Parathyroid adenoma (tissue), 2 donors: ENCODE data around the gene TLCD3A.

Experiments
- H2AFZ ChIP-seq: fragments of 300-600 bp; sonication (generic); one replicate; pipeline ENCODE4 v1.7.0; 2017; ENCODE audit warnings: antibody characterized with exemption, mild to moderate bottlenecking
- H3K27ac ChIP-seq: fragments of 300-600 bp; sonication (generic); one replicate; pipeline ENCODE4 v1.7.0; 2017
- H3K27me3 ChIP-seq: fragments of 300-600 bp; sonication (generic); one replicate; pipeline ENCODE4 v1.7.0; 2017; ENCODE audit warnings: low read length; ENCODE audit not compliant: control insufficient read depth, insufficient read depth
- H3K36me3 ChIP-seq: fragments of 300-600 bp; sonication (generic); one replicate; pipeline ENCODE4 v1.7.0; 2017; ENCODE audit warnings: low read length; ENCODE audit not compliant: control insufficient read depth, insufficient read depth
- H3K4me1 ChIP-seq: fragments of 300-600 bp; sonication (generic); one replicate; pipeline ENCODE4 v1.7.0; 2017; ENCODE audit warnings: control low read depth
- H3K4me2 ChIP-seq: fragments of 300-600 bp; sonication (generic); one replicate; pipeline ENCODE4 v1.7.0; 2017; ENCODE audit warnings: low read length
- H3K4me3 ChIP-seq: fragments of 300-600 bp; sonication (generic); one replicate; pipeline ENCODE4 v1.7.0; 2017; ENCODE audit warnings: low read depth, low read length
- H3K79me2 ChIP-seq: fragments of 300-600 bp; sonication (generic); one replicate; pipeline ENCODE4 v1.7.0; 2017; ENCODE audit warnings: control low read depth
- H3K9ac ChIP-seq: fragments of 300-600 bp; sonication (generic); one replicate; pipeline ENCODE4 v1.7.0; 2017; ENCODE audit warnings: mild to moderate bottlenecking
- H3K9me3 ChIP-seq: fragments of 300-600 bp; sonication (generic); one replicate; pipeline ENCODE4 v1.7.0; 2017; ENCODE audit warnings: low read length; ENCODE audit not compliant: control insufficient read depth
- TF ChIP-seq, protein P1 (sequence below): fragments of 300-600 bp; sonication (generic); IDR thresholded peaks from one replicate; pipeline ENCODE4 v1.7.0; 2017; ENCODE audit warnings: antibody characterized with exemption, mild to moderate bottlenecking
- donor health status: primary hyperparathyroidism.

The TLCD3A gene

DNA sequence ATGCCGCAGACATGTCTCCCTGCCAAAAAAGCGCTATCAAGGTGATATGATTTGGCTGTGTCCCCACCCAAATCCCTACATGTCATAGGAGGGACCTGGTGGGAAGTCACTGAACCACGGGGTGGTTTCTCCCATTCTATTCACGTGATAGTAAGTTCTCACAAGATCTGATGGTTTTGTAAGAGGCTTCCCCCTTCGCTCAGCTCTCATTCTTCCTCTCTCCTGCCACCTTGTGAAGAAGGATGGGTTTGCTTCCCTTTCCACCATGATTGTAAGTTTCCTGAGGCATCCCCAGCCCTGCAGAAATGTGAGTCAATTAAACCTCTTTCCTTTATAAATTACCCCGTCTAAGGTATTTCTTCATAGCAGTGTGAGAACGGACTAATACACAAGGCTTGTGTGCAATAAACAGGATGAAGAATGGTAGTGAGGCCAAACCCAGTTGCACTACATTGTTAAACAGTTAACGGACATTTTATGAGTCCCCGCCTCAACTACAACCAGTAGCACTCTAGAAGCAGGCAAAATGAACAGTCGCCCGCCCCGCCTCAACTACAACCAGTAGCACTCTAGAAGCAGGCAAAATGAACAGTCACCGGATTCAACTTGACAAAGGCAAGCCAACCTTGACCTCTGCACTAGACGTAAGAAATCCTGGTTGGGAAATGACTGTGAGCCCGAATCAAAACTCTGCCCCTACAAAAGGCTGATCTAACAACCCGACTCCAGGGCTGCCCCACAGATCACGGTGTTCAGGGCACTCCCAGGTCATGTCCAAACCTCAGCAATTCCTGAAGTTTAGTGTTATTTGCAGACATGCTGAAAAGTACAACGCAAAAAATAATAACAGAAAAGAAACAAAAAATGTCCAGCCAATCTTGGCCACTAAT is 44.1 kb upstream of the TLCD3A start:
- no peak overlapping the region for H3K4me2 ChIP-seq
- H3K4me1 ChIP-seq, result peaks cover 9% of the 10 kb centered on the region
- no peaks in the 10 kb centered on the region for H3K36me3 ChIP-seq
- H3K79me2 ChIP-seq, result peaks cover 4% of the 10 kb centered on the region
- TF ChIP-seq, protein P1, sequence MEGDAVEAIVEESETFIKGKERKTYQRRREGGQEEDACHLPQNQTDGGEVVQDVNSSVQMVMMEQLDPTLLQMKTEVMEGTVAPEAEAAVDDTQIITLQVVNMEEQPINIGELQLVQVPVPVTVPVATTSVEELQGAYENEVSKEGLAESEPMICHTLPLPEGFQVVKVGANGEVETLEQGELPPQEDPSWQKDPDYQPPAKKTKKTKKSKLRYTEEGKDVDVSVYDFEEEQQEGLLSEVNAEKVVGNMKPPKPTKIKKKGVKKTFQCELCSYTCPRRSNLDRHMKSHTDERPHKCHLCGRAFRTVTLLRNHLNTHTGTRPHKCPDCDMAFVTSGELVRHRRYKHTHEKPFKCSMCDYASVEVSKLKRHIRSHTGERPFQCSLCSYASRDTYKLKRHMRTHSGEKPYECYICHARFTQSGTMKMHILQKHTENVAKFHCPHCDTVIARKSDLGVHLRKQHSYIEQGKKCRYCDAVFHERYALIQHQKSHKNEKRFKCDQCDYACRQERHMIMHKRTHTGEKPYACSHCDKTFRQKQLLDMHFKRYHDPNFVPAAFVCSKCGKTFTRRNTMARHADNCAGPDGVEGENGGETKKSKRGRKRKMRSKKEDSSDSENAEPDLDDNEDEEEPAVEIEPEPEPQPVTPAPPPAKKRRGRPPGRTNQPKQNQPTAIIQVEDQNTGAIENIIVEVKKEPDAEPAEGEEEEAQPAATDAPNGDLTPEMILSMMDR, result no peak
- no peak overlapping the region for H3K4me3 ChIP-seq
- no peaks in the 10 kb centered on the region for H3K27me3 ChIP-seq
- H3K9ac ChIP-seq, result no peak overlapping the region
- no peaks in the 10 kb centered on the region for H3K9me3 ChIP-seq
- no peak overlapping the region for H2AFZ ChIP-seq
- H3K27ac ChIP-seq, result no peak overlapping the region

DNA sequence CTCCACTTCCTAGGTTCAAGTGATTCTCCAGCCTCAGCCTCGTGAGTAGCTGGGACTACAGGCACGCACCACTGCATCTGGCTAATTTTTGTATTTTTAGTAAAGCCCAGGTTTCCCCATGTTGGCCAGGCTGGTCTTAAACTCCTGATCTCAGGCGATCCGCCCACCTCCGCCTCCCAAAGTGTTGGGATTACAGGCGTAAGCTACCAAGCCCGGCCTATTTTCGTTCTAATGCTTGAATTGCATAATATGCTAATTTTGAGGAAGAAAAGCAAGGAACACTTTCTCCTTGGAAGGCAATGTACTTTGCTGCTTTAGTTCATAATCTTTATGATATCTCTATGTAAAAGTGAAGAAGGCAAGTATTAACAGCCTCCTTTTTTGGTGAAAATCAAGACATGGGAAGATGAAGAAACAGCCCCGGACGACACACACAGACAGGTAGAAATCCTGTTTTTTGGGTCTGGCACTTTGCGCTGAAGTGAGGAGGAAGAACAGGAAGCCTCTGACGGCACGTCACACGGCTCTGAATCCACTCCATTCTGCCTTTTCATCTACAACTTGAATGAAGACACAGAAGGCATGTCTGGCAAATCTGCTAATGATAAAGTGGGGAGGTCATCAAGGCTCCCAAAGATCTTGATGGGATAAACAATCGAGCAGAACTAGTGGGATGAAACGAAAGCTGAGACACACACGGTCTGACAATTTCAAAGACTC is 42.7 kb upstream of the TLCD3A start:
- H3K27ac ChIP-seq, result peak overlapping the region; percentile 32

DNA sequence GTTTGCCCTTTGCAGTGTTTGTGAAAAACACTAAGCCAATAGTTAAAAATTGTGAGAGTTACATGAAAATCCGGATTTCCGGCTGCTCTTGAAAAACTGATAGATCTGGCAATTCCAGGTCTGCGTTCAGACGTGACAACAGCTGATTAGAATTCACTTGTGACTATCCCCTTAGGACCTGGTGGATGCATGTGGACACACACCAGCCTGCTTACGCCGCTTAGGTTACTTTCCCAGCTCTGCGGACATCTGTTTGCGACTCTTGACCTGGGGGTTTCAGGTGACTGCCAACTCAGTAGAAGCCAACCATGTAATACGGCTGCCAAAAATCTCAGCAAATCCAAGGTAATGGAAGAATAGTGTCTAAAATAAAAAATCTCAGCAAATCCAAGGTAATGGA is 42.0 kb upstream of the TLCD3A start:
- Histone ChIP-seq H3K9ac (no peak overlapping the region), H3K4me2 (peak overlapping the region; percentile 20), H3K79me2 (no peaks in the 10 kb centered on the region), H2AFZ (no peak overlapping the region), H3K36me3 (no peaks in the 10 kb centered on the region), H3K4me3 (peak overlapping the region; percentile 4), H3K27ac (peak overlapping the region; percentile 32), H3K4me1 (peaks cover 9% of the 10 kb centered on the region), H3K27me3 (no peaks in the 10 kb centered on the region), H3K9me3 (no peaks in the 10 kb centered on the region)
- TF ChIP-seq, protein P1, result no peak

More for the DNA sequence above, 42.7 kb upstream of the TLCD3A start:
- H3K79me2 ChIP-seq, result peaks cover under 1% of the 10 kb centered on the region
- H3K9me3 ChIP-seq, result no peaks in the 10 kb centered on the region
- H3K9ac ChIP-seq, result no peak overlapping the region
- peak overlapping the region; percentile 4 for H3K4me3 ChIP-seq
- H3K4me2 ChIP-seq, result peak overlapping the region; percentile 20
- TF ChIP-seq, protein P1, result no peak
- H3K4me1 ChIP-seq, result peaks cover 9% of the 10 kb centered on the region
- no peaks in the 10 kb centered on the region for H3K36me3 ChIP-seq
- no peak overlapping the region for H2AFZ ChIP-seq
- H3K27me3 ChIP-seq, result no peaks in the 10 kb centered on the region

- Histone ChIP-seq H3K27ac (no peak overlapping the region), H3K9ac (no peak overlapping the region), H3K4me1 (peaks cover 18% of the 10 kb centered on the region), H3K4me2 (no peak overlapping the region), H3K27me3 (no peaks in the 10 kb centered on the region), H2AFZ (no peak overlapping the region), H3K9me3 (no peaks in the 10 kb centered on the region), H3K4me3 (no peak overlapping the region), H3K36me3 (no peaks in the 10 kb centered on the region), H3K79me2 (no peaks in the 10 kb centered on the region)
- TF ChIP-seq, protein P1, result no peak
Observed at GRCh38 chr17:691423-691822, 41.0 kb upstream of the TLCD3A start.
